ENCODE results near the gene GDPD4. TPM values are rescaled to one million over a fixed set of nuclear protein-coding genes. Genes with fewer than 3 reads are reported as not detected.

The GDPD4 gene
- total and polyA plus RNA-seq, 9 of the 15 experiments (the other 6 are each of a cell fraction or from before 2014, with no cell fraction given), result 0.40 TPM; not detected in 8

DNA sequence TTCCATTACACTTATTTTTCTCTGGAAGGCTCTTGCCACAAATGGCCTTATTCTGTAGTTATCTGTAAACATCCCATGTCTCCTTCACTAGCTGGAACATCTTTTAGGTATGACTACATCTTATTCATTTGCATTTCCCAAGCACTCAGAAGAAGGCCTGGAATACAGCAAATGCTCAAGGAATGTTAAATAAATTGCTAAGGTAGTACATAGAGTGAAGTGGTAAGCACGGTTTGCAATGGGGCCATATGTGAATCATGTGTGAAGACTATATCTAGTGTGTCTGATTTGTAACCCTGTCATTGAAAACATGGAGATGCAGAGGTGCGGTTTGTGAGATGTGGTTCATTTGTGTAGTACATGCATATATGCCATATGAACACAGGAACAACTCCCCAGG lies 33.5 kb downstream of the GDPD4 start (continued):
- TF ChIP-seq, protein P1, sequence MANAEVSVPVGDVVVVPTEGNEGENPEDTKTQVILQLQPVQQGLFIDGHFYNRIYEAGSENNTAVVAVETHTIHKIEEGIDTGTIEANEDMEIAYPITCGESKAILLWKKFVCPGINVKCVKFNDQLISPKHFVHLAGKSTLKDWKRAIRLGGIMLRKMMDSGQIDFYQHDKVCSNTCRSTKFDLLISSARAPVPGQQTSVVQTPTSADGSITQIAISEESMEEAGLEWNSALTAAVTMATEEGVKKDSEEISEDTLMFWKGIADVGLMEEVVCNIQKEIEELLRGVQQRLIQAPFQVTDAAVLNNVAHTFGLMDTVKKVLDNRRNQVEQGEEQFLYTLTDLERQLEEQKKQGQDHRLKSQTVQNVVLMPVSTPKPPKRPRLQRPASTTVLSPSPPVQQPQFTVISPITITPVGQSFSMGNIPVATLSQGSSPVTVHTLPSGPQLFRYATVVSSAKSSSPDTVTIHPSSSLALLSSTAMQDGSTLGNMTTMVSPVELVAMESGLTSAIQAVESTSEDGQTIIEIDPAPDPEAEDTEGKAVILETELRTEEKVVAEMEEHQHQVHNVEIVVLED (CRISPR knock-in tag; IDR thresholded peaks at IDR 0.05), result no peak
- TF ChIP-seq HNRNPLL (IDR thresholded peaks at IDR 0.05; ENCODE audit: low read depth, low read length, poor library complexity, severe bottlenecking), result no peak
- no peak for TF ChIP-seq CEBPB (tag; IDR thresholded peaks at IDR 0.05)

DNA sequence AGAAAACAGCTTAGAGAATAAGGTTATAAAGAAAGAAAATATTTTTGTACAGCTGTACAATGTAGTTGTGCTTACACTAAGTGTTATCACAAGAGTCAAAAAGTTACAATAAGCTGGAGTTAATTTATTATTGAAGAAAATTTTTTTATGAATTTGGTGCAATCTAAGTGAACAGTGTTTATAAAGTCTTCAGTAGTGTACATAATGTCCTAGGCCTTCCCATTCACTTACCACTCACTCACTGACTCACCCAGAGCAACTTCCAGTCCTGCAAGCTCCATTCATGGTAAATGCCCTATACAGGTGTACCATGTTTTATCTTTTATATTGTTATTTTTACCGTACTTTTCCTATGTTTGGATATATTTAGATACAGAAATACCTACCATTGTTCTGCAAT lies 34.7 kb downstream of the GDPD4 start:
- TF ChIP-seq RBM34 (IDR thresholded peaks at IDR 0.05; ENCODE audit: borderline replicate concordance, insufficient read depth, low read length), result no peak
- no peak for TF ChIP-seq RBM15 (IDR thresholded peaks at IDR 0.05; ENCODE audit: insufficient read depth, low read length)
- no peak for TF ChIP-seq ZNF12 (CRISPR knock-in tag; IDR thresholded peaks at IDR 0.05)
- TF ChIP-seq NEUROD1 (IDR thresholded peaks at IDR 0.05; ENCODE audit: borderline replicate concordance, low read depth, low read length, partially characterized antibody), result no peak
- TF ChIP-seq HMG20A (CRISPR knock-in tag; conservative IDR thresholded peaks at IDR 0.05), result no peak
- TF ChIP-seq ZNF3 (CRISPR knock-in tag; IDR thresholded peaks at IDR 0.05), result no peak
- no peak for TF ChIP-seq BRD4 (IDR thresholded peaks at IDR 0.05)
- TF ChIP-seq EP300 (IDR thresholded peaks at IDR 0.05; ENCODE audit: low read length), result no peak
- no peak for TF ChIP-seq MTF1 (CRISPR knock-in tag; IDR thresholded peaks at IDR 0.05; ENCODE audit: borderline replicate concordance)
- TF ChIP-seq ZNF224 (CRISPR knock-in tag; IDR thresholded peaks at IDR 0.05), result no peak
- no peak for FAIRE-seq
- no peaks in the 10 kb centered on the region for H3K9me3 ChIP-seq (replicated peaks; ENCODE audit: control insufficient read depth, insufficient read depth, low read depth, low read length)
- no peak for DNase-seq (ENCODE audit: extremely low read depth in 1 of 4, low spot score in 3 of 4)
- WGBS (ENCODE audit: insufficient coverage, low coverage, missing lambda C conversion rate), result 0% methylated on average over 1 of the region's 1 CpG
- in situ Hi-C loops (cut with MboI) (no loop called here), intact Hi-C loops (cut with micrococcal nuclease) (no loop called here)
- H3K4me1 ChIP-seq (replicated peaks in 1 of 2; ENCODE audit: control insufficient read depth in 2 of 2, insufficient read depth in 2 of 2, low read length in 2 of 2), result no peaks in the 10 kb centered on the region
- no peaks in the 10 kb centered on the region for H3K9me1 ChIP-seq (ENCODE audit: control insufficient read depth, insufficient read depth, low read length)
- H3K4me3 ChIP-seq, result no peak overlapping the region
- no peak for ATAC-seq
- H2AFZ ChIP-seq (ENCODE audit: low read depth, low read length), result no peak overlapping the region
- H3K79me2 ChIP-seq (ENCODE audit: control insufficient read depth, insufficient read depth, low read length), result no peaks in the 10 kb centered on the region
- ChIA-PET POLR2A (interaction anchor here (0.7 kb wide), 1 partner anchor 10 kb away, joined by 3 read pairs; no protein-coding TSS in a partner anchor), CTCF (ENCODE audit: low intra/inter-chr PET ratio) (no interaction called here)
- no peak overlapping the region for H3K4me2 ChIP-seq (ENCODE audit: insufficient read depth, low read length)
- H4K20me1 ChIP-seq (replicated peaks; ENCODE audit: control insufficient read depth, insufficient read depth, low read length), result no peaks in the 10 kb centered on the region
- no peak overlapping the region for H3K27ac ChIP-seq (ENCODE audit: extremely low read depth, low read depth, low read length)
- no peaks in the 10 kb centered on the region for H3K27me3 ChIP-seq (ENCODE audit: control insufficient read depth in 2 of 2, insufficient read depth in 2 of 2, low read length in 2 of 2)
- no TSS peak for BruUV-seq (replicated peaks)
- no peaks in the 10 kb centered on the region for H3K36me3 ChIP-seq (ENCODE audit: control insufficient read depth, insufficient read depth, low read length)
- H3K9ac ChIP-seq (ENCODE audit: insufficient read depth in 1 of 2, low read depth in 2 of 2, low read length in 2 of 2), result no peak overlapping the region
